NCI-H524 (cell line): ENCODE measurements around the gene PIGW.

Experiments used
- DNase-seq, 2 experiments: peaks; one replicate each; lab custom pipeline; 2025; lab: John Stamatoyannopoulos, UW

The PIGW gene, protein sequence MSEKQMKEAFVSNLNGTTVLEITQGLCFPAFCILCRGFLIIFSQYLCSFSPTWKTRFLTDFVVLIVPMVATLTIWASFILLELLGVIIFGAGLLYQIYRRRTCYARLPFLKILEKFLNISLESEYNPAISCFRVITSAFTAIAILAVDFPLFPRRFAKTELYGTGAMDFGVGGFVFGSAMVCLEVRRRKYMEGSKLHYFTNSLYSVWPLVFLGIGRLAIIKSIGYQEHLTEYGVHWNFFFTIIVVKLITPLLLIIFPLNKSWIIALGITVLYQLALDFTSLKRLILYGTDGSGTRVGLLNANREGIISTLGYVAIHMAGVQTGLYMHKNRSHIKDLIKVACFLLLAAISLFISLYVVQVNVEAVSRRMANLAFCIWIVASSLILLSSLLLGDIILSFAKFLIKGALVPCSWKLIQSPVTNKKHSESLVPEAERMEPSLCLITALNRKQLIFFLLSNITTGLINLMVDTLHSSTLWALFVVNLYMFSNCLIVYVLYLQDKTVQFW

DNA sequence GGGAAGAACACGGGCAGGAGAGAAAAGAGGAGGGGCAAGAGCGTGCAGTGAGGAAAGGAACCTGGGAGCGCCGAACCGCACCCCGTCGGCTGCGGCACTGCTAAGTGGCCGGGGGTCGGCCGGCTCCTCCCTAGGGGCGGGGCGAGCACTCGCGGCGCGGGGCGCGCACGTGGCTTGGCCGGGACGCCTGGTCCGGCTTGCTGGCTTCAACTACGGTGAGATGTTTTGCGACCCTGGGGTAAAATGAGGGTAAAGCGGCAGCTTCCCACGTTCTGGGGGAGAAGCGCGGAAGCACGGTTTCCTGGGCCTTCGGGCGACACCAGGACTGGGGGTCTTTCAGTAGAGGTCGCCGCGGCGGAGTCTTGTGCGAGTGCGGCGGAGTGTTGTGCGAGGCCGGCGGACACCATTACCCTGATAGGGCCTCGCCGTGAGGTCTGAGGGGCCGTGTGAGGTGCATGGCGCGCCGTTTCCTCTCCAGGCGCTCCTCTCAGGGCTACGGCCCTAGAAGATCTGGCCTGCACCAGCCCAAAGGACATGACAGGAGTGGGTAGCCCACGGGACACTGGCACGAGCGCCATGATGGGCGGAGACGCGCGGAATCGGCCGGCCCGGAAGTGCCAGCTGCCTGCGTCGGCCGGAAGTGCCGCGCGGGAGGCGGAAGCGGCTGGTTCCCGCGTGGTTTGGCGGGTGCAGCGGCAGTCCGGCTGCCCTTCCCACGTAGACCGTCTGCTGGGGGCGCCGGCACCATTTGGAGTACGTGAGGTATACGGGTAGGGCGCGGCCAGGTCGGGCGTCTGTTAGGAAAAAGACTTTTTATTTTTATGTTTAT is at the start of gene PIGW, which contains the start of gene MYO19:
Gene PIGW (plus strand): TSS at position 148 of the 829 bp plus-strand sequence. CDS start 2,115 bp downstream, outside the sequence.
Gene MYO19 (minus strand): TSS at position 29 of the 829 bp plus-strand sequence. CDS start 2,330 bp downstream, outside the sequence.
- DNase-seq: peak; percentile 84 to 93

DNA sequence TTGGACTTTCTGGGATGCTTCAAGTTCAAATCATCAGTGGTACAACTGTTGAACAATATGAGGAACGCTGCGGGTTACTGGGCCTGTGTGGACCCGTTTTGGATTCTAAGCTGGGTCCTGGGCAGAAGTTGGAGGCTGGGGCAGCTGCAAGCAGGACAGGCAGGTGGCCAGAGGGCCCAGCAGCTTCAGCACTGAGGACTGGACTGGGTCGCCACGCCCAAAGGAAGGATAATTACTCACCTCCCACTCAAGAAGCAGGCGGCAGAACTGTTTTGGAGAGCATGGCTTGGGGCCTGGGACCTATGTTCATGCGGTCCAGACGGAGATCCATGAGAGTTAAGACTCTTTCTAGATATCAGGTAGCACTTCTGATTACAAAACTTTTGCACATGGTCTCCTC is 49.8 kb upstream of the PIGW start:
- no peak for DNase-seq

DNA sequence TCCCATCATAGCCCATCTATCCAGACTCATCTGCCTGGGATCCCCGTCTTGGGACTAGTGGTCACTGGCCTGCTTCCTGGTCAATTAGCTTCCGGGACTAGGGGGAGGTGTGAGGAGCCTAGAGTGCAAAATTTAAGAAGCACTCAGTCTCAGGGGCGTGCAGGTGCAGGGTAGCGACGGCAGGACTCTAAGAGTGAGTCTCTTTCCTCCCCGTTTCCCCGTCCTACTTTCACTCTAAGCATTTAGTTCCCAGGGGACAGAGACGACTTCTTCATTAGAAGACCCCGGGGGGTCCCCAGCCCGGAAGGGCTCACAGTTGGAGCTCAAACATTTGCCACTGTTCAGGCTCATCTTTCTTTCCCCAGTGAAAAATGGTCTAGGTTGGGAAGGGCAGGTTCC is 49.0 kb upstream of the PIGW start:
- DNase-seq: no peak

DNA sequence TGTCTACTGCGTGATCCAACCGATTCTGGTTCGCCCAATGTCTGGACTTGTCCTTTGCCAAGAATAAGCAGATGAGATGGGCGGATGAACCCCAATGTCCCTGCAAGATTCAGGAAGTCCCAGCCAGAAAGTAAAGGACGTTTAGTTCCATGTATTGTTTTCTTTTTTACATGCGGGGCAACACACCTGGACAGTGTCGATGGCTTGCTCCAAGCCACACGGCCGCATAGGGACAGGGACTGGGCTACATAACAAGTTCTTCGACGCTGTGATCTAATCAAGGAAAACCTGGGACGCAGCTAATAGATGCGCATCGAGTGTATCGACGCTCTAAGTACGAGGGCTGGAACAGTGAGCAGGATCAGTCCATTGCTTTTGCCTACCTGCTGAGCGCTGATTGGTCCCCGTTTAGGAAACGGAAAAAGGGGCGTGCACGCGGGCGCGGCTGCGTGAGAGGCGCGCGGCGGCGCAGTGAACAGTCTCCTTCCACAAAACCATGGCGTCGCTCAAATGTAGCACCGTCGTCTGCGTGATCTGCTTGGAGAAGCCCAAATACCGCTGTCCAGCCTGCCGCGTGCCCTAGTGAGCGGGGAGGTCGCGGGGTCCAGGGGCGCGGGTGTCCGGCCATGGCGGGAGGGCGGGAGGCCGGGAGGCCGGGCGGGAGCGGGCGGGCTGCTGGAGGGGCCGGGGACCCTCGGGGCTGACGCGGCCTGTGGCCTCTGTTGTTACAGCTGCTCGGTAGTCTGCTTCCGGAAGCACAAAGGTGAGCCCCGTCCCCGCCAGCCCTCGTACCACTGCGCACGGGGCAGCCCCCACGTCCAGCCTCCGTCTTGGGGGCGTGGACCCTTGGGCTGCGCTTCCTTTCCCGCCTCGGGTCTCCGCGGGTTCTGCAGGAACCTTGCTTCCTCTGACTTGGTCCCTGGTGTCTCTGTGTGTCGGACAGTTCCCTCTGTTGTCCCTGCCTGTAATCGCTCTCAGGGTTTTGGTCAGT is 48.3 kb upstream of the PIGW start, which contains the start of gene ZNHIT3:
Gene ZNHIT3 (plus strand): TSS at position 478 of the 991 bp plus-strand sequence. CDS start 19 bp downstream, at position 497.
- DNase-seq: peak; percentile 93 to 95

DNA sequence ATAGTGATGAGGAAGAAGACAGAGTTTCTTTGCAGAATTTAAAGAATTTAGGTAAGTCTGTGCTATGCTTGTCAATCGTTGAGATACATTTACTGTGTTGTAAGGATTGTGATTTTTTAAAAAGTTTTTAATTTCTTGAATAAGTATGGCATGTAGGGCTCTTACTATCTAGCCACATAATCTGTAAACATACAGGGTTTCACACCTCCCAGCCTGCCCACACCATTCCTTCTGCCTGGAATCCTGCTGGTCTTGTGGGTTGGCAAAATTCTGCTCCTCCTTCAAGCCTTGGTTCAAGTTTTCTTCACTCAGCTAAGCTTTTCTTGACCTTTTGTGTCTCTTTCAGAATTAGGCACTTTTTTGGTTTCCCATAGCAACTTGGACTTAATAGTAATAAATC is 40.8 kb upstream of the PIGW start:
- no peak for DNase-seq

DNA sequence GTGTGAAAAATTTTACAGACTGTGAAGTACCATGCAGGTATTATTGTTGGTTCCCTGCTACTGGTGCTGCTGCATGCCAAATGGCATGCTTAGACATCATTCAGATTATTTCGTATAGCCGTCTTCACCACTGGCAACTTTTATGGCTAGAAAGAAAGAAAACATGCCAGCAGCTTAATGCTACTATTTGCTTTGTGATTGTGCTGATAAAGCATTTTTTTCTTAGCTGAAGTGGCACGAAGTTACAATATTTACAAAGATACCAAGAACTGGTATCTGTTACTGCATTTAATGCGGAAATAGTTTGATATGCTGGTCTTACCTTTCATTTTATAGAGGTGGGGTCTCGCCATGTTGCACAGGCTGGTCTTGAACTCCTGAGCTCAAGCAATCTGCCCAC is 40.1 kb upstream of the PIGW start:
- no peak for DNase-seq

DNA sequence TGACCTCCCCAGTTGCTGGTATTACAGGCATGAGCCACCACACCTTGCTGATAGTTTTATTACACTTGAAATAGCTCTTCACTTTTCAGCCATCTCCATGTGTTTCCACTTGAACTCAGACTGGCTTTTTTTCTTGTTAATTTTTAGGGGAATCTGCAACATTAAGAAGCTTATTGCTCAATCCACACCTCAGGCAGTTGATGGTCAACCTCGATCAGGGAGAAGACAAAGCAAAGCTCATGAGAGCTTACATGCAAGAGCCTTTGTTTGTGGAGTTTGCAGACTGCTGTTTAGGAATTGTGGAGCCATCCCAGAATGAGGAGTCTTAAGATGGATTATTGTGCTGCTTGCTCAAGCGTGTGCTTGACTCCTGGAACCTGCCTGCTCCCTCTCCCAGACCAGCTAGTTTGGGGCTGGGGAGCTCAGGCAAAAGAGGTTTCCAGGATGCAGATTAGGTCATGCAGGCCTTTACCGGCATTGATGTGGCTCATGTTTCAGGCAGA is 39.7 kb upstream of the PIGW start:
- no peak for DNase-seq

DNA sequence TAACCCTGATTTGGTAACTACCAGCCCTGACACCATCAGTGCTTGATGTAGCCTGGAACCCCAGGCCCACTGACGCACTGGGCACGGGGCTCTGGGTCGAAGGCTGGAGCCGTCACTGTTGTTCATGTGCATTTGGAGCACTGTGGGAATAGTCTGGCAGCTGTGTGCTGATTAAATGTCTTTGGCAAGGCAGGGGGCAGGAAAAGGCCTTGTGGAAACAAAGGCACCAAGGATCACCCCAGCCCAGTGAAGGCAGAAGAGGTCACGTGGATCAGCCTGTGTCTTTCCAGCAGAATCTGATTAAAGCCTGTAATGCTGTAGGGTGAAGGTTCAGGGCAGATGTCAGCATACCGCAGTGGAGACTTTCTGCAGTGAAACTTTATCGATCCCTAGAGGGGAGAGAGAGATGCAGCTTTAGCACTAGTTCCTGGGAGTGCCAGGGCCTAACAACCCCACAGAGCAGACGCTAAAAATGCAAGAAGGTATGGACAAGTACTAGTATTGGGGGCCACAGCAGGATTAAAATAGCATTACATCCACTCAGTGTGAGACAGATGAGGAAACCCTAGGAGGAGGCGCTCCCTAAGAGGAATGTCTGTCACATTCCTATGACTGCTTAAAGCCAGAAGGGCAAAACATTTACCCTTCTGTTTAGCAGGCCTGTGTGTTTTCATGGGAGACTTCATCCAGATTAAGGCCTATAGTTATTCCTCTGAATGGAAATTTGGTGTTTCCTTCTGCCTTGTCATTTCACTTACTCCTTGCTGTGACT is 38.6 kb upstream of the PIGW start:
- DNase-seq: no peak

DNA sequence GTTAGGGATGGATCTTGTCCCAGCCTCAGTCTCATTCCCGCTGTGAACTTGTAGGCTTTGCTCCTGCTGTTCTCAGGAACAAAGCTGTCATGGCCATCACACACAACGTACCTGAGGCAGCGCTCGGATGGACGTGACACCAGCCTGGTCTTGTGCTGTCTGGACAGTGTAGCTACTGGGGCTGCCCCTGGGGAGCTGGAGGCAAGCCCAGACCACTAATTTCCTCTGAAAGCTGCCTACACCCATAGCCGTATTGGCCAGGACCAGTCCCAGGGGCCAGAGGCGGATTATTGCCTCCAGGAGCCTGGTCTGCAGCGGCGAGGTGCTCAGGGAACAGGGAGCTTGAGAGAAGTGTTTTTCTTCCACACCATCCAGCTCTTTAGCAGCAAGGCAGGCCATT is 36.6 kb upstream of the PIGW start:
- no peak for DNase-seq

DNA sequence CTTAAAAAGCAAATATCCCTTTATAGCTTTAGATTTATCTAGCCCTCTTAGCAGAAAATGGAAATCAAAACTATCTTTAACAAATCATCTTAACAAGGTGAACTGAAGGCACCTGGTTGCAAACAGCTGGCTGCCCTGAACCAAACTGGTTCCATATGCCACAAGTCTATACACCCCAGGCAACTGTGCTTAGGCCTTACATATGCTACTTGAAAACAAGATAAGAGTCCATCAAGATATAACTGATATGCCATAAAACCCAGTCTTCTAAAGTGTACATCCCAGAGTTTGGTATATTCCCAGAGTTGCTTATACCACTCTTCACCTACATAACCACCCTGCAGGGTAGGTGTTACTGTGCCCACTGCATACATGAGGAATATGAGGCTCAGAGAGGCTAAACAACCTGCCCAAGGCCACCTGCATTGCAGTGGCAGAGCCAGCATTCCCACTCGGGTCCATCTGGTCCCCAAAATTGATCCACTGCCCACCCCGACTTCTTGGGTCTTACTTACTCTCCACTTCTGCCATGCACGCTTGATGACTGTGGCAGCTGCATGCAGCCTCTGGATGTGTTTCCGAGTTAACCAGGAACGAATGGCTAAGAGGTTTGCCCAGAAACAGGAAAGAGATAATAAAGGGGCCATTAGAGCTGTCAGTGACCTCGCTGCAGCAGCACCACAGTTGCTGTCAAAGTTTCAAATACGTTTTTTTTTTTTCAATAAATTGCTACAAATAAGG is 36.1 kb upstream of the PIGW start:
- DNase-seq: no peak

DNA sequence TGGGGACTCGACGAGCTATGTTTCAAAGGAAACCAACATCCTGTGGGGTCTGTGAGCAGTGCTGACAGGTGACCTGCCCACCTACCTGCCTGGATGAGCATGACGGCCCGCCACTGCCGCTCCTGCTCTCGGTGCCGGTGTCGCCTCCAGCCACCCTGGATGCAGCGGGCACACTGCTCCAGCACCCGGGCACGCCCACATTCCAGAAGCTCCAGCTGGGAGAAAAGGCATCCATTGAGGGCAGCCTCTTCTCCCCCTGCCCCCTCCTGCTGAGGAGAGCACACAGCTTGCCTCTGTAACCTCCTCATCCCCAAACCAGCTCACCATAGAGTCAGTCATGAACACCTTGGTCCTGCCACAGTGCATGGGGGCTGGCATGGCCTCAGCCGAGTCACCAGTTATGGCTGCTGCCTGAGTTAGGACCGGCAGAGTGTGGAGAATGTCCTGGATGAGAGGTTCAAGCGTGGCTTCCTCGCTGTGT is 34.0 kb upstream of the PIGW start:
- DNase-seq: no peak

DNA sequence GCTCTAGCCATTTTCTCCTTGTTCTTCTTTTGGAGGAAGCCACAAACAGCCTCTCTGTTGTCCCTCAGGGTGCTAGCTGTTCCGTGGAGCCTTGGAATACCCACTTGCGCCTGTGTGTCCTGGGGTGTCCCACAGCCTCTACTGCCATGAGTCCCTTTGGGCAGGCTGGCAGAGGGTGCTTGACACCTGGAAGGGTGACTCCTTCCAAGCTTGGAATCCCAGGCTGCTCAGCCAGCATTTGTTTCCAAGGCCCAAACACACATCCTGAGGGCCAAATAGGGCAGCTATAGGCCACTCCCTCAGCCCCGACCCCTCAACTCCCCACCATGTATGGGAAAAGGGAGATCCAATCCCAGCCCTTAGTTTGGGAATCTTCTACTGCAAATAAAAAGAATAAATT is 33.4 kb upstream of the PIGW start:
- no peak for DNase-seq

DNA sequence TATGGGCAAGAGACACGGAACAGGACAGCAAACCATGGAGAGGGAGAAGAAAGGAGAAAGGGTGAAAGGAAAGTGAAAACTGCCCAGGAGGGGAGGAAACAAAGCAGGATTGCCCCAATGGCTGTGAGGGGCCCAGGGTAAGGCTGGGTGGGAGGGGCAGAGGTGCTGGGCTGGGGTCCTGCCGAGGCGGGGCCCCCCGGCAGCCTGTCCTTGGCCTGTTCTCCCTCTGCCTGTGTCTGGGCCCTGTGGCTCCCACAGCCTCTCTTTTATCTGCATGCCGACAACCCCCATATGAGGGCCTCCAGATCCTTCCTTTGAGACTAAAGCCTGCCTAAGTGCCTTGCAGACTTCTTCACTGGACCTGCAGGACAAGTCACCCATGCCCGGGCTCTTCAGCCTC is 32.8 kb upstream of the PIGW start:
- DNase-seq: no peak

DNA sequence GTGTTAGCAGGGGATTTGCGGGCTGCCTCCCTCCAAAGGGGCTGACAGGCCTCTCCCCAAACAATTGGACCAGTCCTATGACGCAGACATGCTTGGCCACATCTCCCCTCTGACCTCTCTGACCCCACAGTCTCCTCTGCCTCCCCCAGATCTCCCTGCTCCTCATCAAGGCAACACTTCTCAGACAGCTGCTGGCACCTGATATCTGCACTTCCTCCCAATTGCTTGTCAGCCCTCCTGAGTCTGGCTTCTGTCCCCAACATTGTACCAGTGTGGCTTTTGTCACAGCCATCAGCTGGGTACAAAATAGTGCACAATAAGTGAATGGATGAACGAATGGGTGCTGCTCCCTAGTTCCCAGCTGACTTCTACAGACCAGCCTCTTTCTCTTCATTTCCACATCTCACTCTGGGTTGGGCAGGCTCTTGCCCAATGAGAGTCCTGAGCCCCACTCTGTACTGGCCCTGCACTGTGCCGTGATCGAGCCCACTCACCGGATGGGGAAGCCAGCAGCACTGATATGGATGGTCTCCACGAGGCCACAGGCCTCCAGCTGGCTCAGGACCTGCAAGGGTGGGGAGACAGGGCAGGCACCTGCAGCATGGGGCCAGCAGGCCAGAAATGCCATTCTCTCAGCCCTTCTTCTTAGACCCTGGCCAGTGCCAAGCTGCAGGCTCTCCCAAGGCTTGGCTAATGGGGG is 31.2 kb upstream of the PIGW start:
- no peak for DNase-seq

DNA sequence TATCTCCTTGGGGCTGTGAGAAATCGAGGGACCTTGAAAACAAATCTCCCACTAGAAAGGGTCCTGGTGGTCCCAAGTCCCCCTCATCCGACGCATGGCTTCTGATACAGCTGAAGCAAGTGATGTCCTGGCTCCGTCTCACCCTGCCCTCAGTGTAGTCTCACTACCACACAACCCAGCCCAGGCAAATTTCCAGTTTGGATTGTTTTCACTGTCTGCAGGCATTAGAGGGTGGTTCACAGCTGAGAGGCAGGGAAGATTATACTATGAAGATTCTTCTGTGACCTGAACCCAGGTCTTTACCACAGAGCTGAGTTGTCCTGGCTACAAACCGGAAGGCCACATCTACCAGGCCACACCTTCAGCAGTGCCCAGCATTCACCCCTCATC is 30.6 kb upstream of the PIGW start:
- DNase-seq: no peak

DNA sequence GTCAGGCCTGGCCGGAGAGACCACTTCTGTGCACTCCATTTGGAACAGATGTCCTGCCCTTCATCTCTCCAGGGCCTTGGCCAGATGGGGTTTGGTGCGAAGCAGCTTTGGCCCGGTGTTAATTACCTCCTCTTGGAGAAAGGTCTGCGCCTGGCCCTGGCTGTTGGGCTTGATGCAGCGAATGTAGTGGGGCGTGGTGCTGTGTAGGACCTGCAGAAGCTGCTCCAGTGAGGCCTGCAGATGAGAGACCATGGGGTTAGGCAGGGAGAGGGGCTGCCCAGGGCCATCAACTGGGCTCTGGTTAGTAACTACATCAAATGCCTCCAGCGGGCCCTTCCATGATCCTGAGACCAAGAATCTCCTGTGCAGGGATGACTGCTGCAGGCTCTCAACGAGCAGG is 29.6 kb upstream of the PIGW start:
- peak; percentile 9 to 60 for DNase-seq

DNA sequence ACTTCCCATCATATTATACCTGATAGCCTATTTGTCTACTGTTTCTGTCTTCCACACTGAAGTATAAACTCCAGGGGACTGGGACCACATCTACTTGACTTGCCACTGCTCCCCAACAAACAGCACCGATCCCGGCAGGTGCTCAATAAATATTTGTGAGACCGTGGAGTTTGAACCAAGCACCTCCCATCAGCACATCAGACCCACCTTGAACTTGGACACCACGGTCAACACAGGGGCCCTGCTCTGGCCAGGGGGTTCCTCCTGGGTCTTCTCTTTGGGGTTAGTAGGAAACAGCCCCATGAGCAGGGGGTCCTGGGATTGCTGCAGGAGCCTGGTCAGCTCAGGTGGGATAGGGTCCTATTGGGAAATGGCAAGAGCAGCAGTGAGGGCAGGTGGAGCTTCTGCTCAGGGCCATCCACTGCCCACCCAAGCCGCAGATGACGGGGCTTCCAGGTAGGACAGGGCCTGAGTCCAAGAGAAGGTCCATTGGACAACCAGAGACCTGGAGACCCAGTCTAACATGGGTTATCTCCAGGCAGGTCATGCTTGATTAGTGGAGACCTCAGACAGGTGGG is 28.4 kb upstream of the PIGW start:
- no peak for DNase-seq

DNA sequence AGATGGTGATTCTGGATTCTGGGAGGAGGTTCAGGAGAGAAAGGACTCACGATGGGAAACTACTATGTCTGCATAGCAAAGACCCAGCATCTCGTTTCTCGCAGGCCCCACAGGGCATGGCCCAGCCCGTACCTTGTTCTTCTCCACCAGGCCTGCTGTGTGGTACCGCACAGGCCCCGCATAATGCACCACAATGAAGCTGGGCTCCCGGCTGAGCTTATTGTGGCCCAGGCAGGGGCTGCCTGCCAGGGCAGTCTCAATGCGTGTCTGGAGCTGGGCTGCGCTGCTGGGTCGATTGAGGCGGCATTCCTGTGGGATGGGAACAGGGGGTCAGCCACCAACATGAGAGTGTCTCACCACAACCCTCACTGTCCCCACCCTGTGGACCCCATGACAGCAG is 28.0 kb upstream of the PIGW start:
- no peak for DNase-seq

DNA sequence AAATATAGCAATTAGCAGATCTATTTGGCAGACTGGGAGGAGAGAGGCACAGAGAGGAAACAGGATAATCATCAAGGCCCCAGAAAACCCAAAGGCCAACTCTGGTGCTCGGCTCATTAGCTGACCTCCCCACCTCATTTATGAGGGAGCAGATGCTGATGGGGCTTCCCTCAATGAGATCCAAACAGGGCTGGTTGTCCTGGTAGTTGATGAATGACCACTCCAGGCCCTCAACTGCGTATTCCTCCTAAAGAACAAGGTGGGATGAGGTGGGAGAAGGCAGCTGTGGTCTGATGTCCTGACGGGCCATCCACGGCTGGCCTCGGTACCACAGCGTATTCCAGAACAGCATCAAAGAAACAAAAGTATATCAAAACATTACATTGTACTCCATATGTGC is 27.5 kb upstream of the PIGW start:
- no peak for DNase-seq
